ENCODE results near the gene MAP10.

The MAP10 gene

DNA sequence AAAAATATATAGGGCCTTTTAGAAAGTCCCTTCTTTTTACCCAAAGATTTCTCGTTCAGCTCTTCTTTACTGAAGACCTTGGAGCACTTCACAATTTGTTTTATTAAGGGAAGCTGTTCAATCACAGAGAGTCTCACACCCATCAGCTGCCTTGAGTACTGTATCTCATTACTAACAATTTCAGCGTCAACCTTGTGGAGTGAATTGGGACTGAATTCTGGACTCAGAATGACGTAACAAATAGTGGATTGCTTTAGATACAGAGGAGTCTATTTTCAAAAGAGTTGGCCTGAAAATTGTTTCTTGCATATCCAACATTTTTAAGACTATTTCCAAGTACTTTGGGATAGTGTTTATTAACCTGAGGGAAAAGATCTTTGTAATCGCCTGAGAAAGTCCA lies 7.9 kb downstream of the MAP10 start:
- Histone ChIP-seq H3K9me3 (ENCODE audit: low read length) (no peaks in the 10 kb centered on the region), H3K4me3 (ENCODE audit: low read length) (no peak overlapping the region), H3K27me3 (ENCODE audit: insufficient read depth, low read length) (no peaks in the 10 kb centered on the region), H2AFZ (ENCODE audit: low read depth, low read length) (no peak overlapping the region), H3K4me1 (ENCODE audit: insufficient read depth, low read length) (no peaks in the 10 kb centered on the region), H3K36me3 (ENCODE audit: insufficient read depth, low read length) (no peaks in the 10 kb centered on the region)

DNA sequence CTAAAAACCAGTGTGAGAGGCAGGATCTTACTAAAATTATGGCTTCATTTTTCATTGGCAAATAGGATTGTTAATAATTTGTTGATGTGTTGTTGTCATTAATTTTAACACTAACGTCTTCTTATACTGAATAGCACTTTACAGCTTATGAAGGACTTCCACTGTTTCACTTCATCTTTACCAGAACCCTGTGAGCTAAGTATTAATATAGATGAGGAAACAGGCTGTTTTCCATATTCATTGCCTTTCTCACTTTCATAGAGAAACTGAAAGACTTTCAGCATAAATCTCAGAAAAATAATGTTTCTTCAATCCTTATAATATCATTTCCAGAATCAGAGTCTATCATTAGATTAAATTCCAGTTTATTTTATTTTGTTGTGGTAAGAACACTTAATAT lies 8.5 kb downstream of the MAP10 start:
- Histone ChIP-seq H3K36me3 (ENCODE audit: insufficient read depth, low read length) (no peaks in the 10 kb centered on the region), H2AFZ (ENCODE audit: low read depth, low read length) (no peak overlapping the region), H3K4me3 (ENCODE audit: low read length) (no peak overlapping the region), H3K27me3 (ENCODE audit: insufficient read depth, low read length) (no peaks in the 10 kb centered on the region), H3K4me1 (ENCODE audit: insufficient read depth, low read length) (no peaks in the 10 kb centered on the region), H3K9me3 (ENCODE audit: low read length) (no peaks in the 10 kb centered on the region)

- no peak overlapping the region for H2AFZ ChIP-seq (ENCODE audit: low read depth, low read length)
- no peak overlapping the region for H3K4me3 ChIP-seq (ENCODE audit: low read length)
- H3K9me3 ChIP-seq (ENCODE audit: low read length), result no peaks in the 10 kb centered on the region
- no peaks in the 10 kb centered on the region for H3K27me3 ChIP-seq (ENCODE audit: insufficient read depth, low read length)
- no peaks in the 10 kb centered on the region for H3K36me3 ChIP-seq (ENCODE audit: insufficient read depth, low read length)
- H3K4me1 ChIP-seq (ENCODE audit: insufficient read depth, low read length), result no peaks in the 10 kb centered on the region
These were observed 11.1 kb downstream of the MAP10 start for GRCh38 chr1:232816324-232816723.

GRCh38 chr1:232818040-232818439 lies 12.8 kb downstream of the MAP10 start:
- H3K4me3 ChIP-seq (ENCODE audit: low read length), result no peak overlapping the region
- H2AFZ ChIP-seq (ENCODE audit: low read depth, low read length), result no peak overlapping the region
- no peaks in the 10 kb centered on the region for H3K27me3 ChIP-seq (ENCODE audit: insufficient read depth, low read length)
- H3K36me3 ChIP-seq (ENCODE audit: insufficient read depth, low read length), result no peaks in the 10 kb centered on the region
- H3K9me3 ChIP-seq (ENCODE audit: low read length), result no peaks in the 10 kb centered on the region
- no peaks in the 10 kb centered on the region for H3K4me1 ChIP-seq (ENCODE audit: insufficient read depth, low read length)

DNA sequence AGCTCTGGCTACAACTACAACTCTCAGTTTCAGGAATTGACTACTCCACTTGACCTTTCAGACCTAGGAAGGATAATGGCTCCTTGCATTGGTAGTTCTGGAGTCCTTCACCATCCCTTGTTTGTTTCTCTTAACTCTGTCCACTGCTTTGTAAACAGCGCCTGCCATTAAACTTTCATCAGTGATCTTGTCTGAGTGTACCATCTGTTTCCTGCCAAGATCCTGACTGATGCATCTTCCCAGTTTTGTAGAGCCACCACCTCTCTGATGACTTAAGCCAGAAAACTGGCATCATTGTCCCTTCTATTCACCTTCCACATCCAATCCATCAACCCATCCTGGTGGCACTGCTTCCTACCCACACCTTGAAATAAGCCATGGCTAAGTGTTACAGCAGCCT lies 15.2 kb downstream of the MAP10 start:
- Histone ChIP-seq H3K9me3 (ENCODE audit: low read length) (no peaks in the 10 kb centered on the region), H3K4me3 (ENCODE audit: low read length) (no peak overlapping the region), H3K27me3 (ENCODE audit: insufficient read depth, low read length) (no peaks in the 10 kb centered on the region), H2AFZ (ENCODE audit: low read depth, low read length) (no peak overlapping the region), H3K36me3 (ENCODE audit: insufficient read depth, low read length) (no peaks in the 10 kb centered on the region), H3K4me1 (ENCODE audit: insufficient read depth, low read length) (no peaks in the 10 kb centered on the region)

DNA sequence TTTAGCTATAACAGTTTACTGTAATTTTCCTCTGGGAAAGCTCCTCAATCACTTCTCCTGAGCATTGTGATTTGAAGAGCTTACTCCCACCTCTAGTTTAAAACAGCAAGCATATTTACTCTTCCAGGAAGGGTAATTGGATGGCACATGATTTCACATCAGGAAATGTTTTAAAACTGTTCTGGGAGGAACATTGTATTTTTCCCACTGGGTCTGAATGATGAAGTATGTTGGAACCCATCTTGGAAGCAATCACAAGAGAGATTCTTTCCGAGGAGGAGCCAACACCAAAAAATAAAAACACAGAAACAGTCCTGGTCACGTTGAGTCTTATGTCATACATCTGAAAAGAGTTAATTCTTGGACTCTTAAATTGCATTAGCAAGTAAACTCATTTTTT lies 17.3 kb downstream of the MAP10 start:
- H3K4me1 ChIP-seq (ENCODE audit: insufficient read depth, low read length), result no peaks in the 10 kb centered on the region
- H3K27me3 ChIP-seq (ENCODE audit: insufficient read depth, low read length), result no peaks in the 10 kb centered on the region
- H3K4me3 ChIP-seq (ENCODE audit: low read length), result no peak overlapping the region
- no peak overlapping the region for H2AFZ ChIP-seq (ENCODE audit: low read depth, low read length)
- no peaks in the 10 kb centered on the region for H3K36me3 ChIP-seq (ENCODE audit: insufficient read depth, low read length)
- H3K9me3 ChIP-seq (ENCODE audit: low read length), result no peaks in the 10 kb centered on the region

DNA sequence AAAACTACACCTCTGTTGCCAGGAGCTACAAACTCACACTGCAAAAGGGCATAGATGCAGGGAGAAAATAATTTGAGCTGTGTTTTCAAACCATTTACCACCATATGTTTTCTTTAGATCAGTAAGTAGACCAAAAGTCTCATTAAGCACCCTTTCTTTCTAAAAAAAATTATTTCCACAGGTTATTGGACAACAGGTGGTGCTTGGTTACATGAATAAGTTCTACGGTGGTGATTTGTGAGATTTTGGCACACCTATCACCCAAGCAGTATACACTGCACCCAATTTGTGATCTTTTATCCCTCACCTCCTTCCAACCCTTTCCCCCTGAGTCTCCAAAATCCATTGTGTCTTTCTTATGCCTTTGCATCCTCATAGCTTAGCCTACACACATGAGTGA lies 21.1 kb downstream of the MAP10 start:
- no peaks in the 10 kb centered on the region for H3K27me3 ChIP-seq (ENCODE audit: insufficient read depth, low read length)
- no peak overlapping the region for H2AFZ ChIP-seq (ENCODE audit: low read depth, low read length)
- no peak overlapping the region for H3K4me3 ChIP-seq (ENCODE audit: low read length)
- no peaks in the 10 kb centered on the region for H3K4me1 ChIP-seq (ENCODE audit: insufficient read depth, low read length)
- no peaks in the 10 kb centered on the region for H3K9me3 ChIP-seq (ENCODE audit: low read length)
- no peaks in the 10 kb centered on the region for H3K36me3 ChIP-seq (ENCODE audit: insufficient read depth, low read length)

- Histone ChIP-seq H2AFZ (ENCODE audit: low read depth, low read length) (no peak overlapping the region), H3K9me3 (ENCODE audit: low read length) (no peaks in the 10 kb centered on the region), H3K36me3 (ENCODE audit: insufficient read depth, low read length) (no peaks in the 10 kb centered on the region), H3K27me3 (ENCODE audit: insufficient read depth, low read length) (no peaks in the 10 kb centered on the region), H3K4me1 (ENCODE audit: insufficient read depth, low read length) (no peaks in the 10 kb centered on the region), H3K4me3 (ENCODE audit: low read length) (no peak overlapping the region)
These were observed 25.4 kb downstream of the MAP10 start for GRCh38 chr1:232830661-232831060.

GRCh38 chr1:232831895-232832294 lies 26.7 kb downstream of the MAP10 start:
- Histone ChIP-seq H3K27me3 (ENCODE audit: insufficient read depth, low read length) (no peaks in the 10 kb centered on the region), H3K36me3 (ENCODE audit: insufficient read depth, low read length) (no peaks in the 10 kb centered on the region)

DNA sequence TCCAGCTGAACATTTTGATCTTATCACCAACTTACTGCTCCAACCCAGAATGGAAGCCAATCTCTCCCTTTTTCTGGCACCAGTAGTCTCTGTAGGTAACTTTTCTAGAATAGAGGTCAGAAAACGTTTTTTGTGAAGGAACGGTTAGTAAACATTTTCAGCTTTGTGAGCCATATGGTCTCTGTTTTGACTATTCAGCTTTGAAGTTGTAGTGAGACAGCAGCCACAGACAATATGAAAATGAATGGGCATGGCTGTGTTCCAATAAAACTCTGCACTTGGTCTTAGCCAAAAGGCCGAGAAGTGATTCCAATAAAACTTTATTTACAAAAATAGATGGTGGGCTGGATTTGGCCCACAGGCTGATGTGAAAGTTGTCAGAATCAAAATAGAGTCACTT lies 28.9 kb downstream of the MAP10 start:
- Histone ChIP-seq H3K4me1 (ENCODE audit: insufficient read depth, low read length) (no peaks in the 10 kb centered on the region), H2AFZ (ENCODE audit: low read depth, low read length) (no peak overlapping the region), H3K36me3 (ENCODE audit: insufficient read depth, low read length) (no peaks in the 10 kb centered on the region), H3K27me3 (ENCODE audit: insufficient read depth, low read length) (no peaks in the 10 kb centered on the region), H3K9me3 (ENCODE audit: low read length) (no peaks in the 10 kb centered on the region), H3K4me3 (ENCODE audit: low read length) (no peak overlapping the region)

More at GRCh38 chr1:232831895-232832294, 26.7 kb downstream of the MAP10 start:
- Histone ChIP-seq H2AFZ (ENCODE audit: low read depth, low read length) (no peak overlapping the region), H3K4me3 (ENCODE audit: low read length) (no peak overlapping the region), H3K4me1 (ENCODE audit: insufficient read depth, low read length) (no peaks in the 10 kb centered on the region), H3K9me3 (ENCODE audit: low read length) (no peaks in the 10 kb centered on the region)

GRCh38 chr1:232835166-232835565 lies 29.9 kb downstream of the MAP10 start:
- Histone ChIP-seq H3K27me3 (ENCODE audit: insufficient read depth, low read length) (no peaks in the 10 kb centered on the region), H3K36me3 (ENCODE audit: insufficient read depth, low read length) (no peaks in the 10 kb centered on the region), H3K4me1 (ENCODE audit: insufficient read depth, low read length) (no peaks in the 10 kb centered on the region), H3K9me3 (ENCODE audit: low read length) (no peaks in the 10 kb centered on the region), H2AFZ (ENCODE audit: low read depth, low read length) (no peak overlapping the region), H3K4me3 (ENCODE audit: low read length) (no peak overlapping the region)

DNA sequence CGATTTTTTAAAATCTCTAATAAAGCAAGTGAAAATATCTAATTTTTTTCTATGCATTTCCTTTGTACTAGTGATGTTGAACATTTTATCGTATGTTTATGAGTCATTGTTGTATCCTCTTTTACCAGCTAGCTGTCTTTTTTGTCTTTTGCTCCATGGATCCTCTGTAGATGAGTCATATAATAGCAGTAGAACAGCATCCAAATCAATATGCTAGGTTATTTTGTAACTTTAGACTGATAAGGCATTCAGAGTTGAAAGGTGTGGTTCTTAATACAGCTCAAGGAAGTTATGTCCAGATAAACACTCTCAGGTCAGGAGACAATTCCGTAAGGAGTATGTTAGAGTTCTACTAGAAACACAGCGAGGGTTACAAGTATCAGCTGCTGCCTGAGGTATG lies 31.9 kb downstream of the MAP10 start:
- H3K9me3 ChIP-seq (ENCODE audit: low read length), result no peaks in the 10 kb centered on the region
- no peaks in the 10 kb centered on the region for H3K36me3 ChIP-seq (ENCODE audit: insufficient read depth, low read length)
- H2AFZ ChIP-seq (ENCODE audit: low read depth, low read length), result no peak overlapping the region
- no peak overlapping the region for H3K4me3 ChIP-seq (ENCODE audit: low read length)
- no peaks in the 10 kb centered on the region for H3K27me3 ChIP-seq (ENCODE audit: insufficient read depth, low read length)
- H3K4me1 ChIP-seq (ENCODE audit: insufficient read depth, low read length), result no peaks in the 10 kb centered on the region

- H3K36me3 ChIP-seq (ENCODE audit: insufficient read depth, low read length), result no peaks in the 10 kb centered on the region
- H3K9me3 ChIP-seq (ENCODE audit: low read length), result no peaks in the 10 kb centered on the region
- H3K4me1 ChIP-seq (ENCODE audit: insufficient read depth, low read length), result peaks cover 15% of the 10 kb centered on the region
- H3K4me3 ChIP-seq (ENCODE audit: low read length), result no peak overlapping the region
- H3K27me3 ChIP-seq (ENCODE audit: insufficient read depth, low read length), result no peaks in the 10 kb centered on the region
- H2AFZ ChIP-seq (ENCODE audit: low read depth, low read length), result no peak overlapping the region
These were observed 36.8 kb downstream of the MAP10 start for GRCh38 chr1:232841823-232842565.

DNA sequence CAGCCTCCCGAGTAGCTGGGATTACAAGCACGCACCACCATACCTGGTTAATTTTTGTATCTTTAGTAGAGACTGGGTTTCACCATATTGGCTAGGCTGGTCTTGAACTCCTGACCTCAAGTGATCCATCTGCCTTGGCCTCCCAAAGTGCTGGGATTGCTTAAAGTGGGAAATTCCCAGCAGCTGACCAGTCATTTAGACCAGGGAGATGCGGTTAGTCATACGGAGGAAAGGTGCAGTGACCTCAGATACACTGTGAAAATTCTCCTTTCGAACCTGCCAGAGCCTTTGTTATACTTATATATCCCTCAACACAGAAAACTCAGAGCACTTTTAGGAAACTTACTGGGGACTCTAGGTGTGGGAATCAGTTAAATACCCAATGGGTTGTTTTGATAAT lies 39.6 kb downstream of the MAP10 start:
- H3K36me3 ChIP-seq (ENCODE audit: insufficient read depth, low read length), result no peaks in the 10 kb centered on the region
- peaks cover 15% of the 10 kb centered on the region for H3K4me1 ChIP-seq (ENCODE audit: insufficient read depth, low read length)
- no peak overlapping the region for H3K4me3 ChIP-seq (ENCODE audit: low read length)
- H2AFZ ChIP-seq (ENCODE audit: low read depth, low read length), result no peak overlapping the region
- no peaks in the 10 kb centered on the region for H3K9me3 ChIP-seq (ENCODE audit: low read length)
- no peaks in the 10 kb centered on the region for H3K27me3 ChIP-seq (ENCODE audit: insufficient read depth, low read length)

All from neuron (in vitro differentiated cells).